ENCODE measurements around the gene CRB2.

GRCh38 chr9:123336959-123337358 is 19.0 kb upstream of the CRB2 start:
- TF ChIP-seq GATA2 (IDR thresholded peaks at IDR 0.05; ENCODE audit: low read depth, low read length) (no peak), GATA3 (IDR thresholded peaks at IDR 0.05; ENCODE audit: low read depth, low read length) (no peak)
